ENCODE data around the gene TASP1. TPM values are rescaled to one million over a fixed set of nuclear protein-coding genes. Genes with fewer than 3 reads are reported as not detected.

Gene TASP1
- total RNA-seq, 1 experiment from 2014 or later: 13.9 TPM

GRCh38 chr20:13474467-13474866 is 164.3 kb downstream of the TASP1 start:
- no peak for TF ChIP-seq EZH2 (IDR thresholded peaks at IDR 0.05; ENCODE audit: low read length, unreplicated experiment)
- no peak for TF ChIP-seq EZH2phosphoT487 (IDR thresholded peaks at IDR 0.05; ENCODE audit: borderline replicate concordance, low read length)
- TF ChIP-seq CTCF (conservative IDR thresholded peaks at IDR 0.05; ENCODE audit: low read depth, low read length): no peak
- H3K4me1 ChIP-seq (ENCODE audit: insufficient read depth, low read length): no peaks in the 10 kb centered on the region
- H2AFZ ChIP-seq (ENCODE audit: low read length): no peak overlapping the region
- BruUV-seq (replicated peaks): no TSS peak
- H3K79me2 ChIP-seq (ENCODE audit: low read length): no peaks in the 10 kb centered on the region
- POLR2A ChIA-PET (ENCODE audit: unreplicated experiment): no interaction called here
- no peak overlapping the region for H3K4me3 ChIP-seq (ENCODE audit: low read length)
- ATAC-seq (no peak), DNase-seq (no peak)
- H3K9me3 ChIP-seq (ENCODE audit: low read length): no peaks in the 10 kb centered on the region
- H3K9me2 ChIP-seq (replicated peaks; ENCODE audit: low read length): no peaks in the 10 kb centered on the region
- no peak overlapping the region for H3K27ac ChIP-seq (ENCODE audit: low read length)
- no peak overlapping the region for H3K4me2 ChIP-seq (ENCODE audit: low read length)
- H4K20me1 ChIP-seq (ENCODE audit: low read length): no peaks in the 10 kb centered on the region
- H3K36me3 ChIP-seq (ENCODE audit: low read depth, low read length): no peaks in the 10 kb centered on the region
- intact Hi-C loops (cut with micrococcal nuclease): no loop called here
- H3F3A ChIP-seq (ENCODE audit: low read length, unreplicated experiment): no peaks in the 10 kb centered on the region
- CTCF ChIA-PET: no interaction called here
- no peaks in the 10 kb centered on the region for H3K27me3 ChIP-seq (ENCODE audit: low read length)
- no peak overlapping the region for H3K9ac ChIP-seq (ENCODE audit: low read length)

- Histone ChIP-seq H3K27me3 (ENCODE audit: low read length) (no peaks in the 10 kb centered on the region), H3K79me2 (ENCODE audit: low read length) (no peaks in the 10 kb centered on the region), H3K9me3 (ENCODE audit: low read length) (no peaks in the 10 kb centered on the region), H3K27ac (ENCODE audit: low read length) (no peak overlapping the region), H3K4me2 (ENCODE audit: low read length) (no peak overlapping the region), H3K9me2 (replicated peaks; ENCODE audit: low read length) (no peaks in the 10 kb centered on the region), H3K4me3 (ENCODE audit: low read length) (no peak overlapping the region), H3K9ac (ENCODE audit: low read length) (no peak overlapping the region), H3K4me1 (ENCODE audit: insufficient read depth, low read length) (no peaks in the 10 kb centered on the region), H4K20me1 (ENCODE audit: low read length) (no peaks in the 10 kb centered on the region), H2AFZ (ENCODE audit: low read length) (no peak overlapping the region), H3F3A (ENCODE audit: low read length, unreplicated experiment) (no peaks in the 10 kb centered on the region), H3K36me3 (ENCODE audit: low read depth, low read length) (no peaks in the 10 kb centered on the region; the same call in 1 of the 2 replicates)
- no peak for TF ChIP-seq CTCF (conservative IDR thresholded peaks at IDR 0.05; ENCODE audit: low read depth, low read length)
- TF ChIP-seq EZH2 (IDR thresholded peaks at IDR 0.05; ENCODE audit: low read length, unreplicated experiment): no peak
- TF ChIP-seq EZH2phosphoT487 (IDR thresholded peaks at IDR 0.05; ENCODE audit: borderline replicate concordance, low read length): no peak
- ATAC-seq (no peak), DNase-seq (no peak)
- POLR2A ChIA-PET (ENCODE audit: unreplicated experiment): no interaction called here
- CTCF ChIA-PET: no interaction called here
- intact Hi-C loops (cut with micrococcal nuclease): no loop called here
- no TSS peak for BruUV-seq (replicated peaks)
These were observed 169.5 kb downstream of the TASP1 start for GRCh38 chr20:13469262-13469661.

GRCh38 chr20:13468166-13468565 is 170.6 kb downstream of the TASP1 start:
- H3K4me2 ChIP-seq (ENCODE audit: low read length): no peak overlapping the region
- ATAC-seq (no peak), DNase-seq (no peak)
- no peaks in the 10 kb centered on the region; the same call in 1 of the 2 replicates for H3K36me3 ChIP-seq (ENCODE audit: low read depth, low read length)
- no peaks in the 10 kb centered on the region for H4K20me1 ChIP-seq (ENCODE audit: low read length)
- no peak overlapping the region for H3K27ac ChIP-seq (ENCODE audit: low read length)
- POLR2A ChIA-PET (ENCODE audit: unreplicated experiment): no interaction called here
- no peaks in the 10 kb centered on the region for H3K4me1 ChIP-seq (ENCODE audit: insufficient read depth, low read length)
- no TSS peak for BruUV-seq (replicated peaks)
- no peak overlapping the region for H2AFZ ChIP-seq (ENCODE audit: low read length)
- CTCF ChIA-PET: no interaction called here
- no peaks in the 10 kb centered on the region for H3F3A ChIP-seq (ENCODE audit: low read length, unreplicated experiment)
- no peaks in the 10 kb centered on the region for H3K79me2 ChIP-seq (ENCODE audit: low read length)
- H3K27me3 ChIP-seq (ENCODE audit: low read length): no peaks in the 10 kb centered on the region
- no peak overlapping the region for H3K4me3 ChIP-seq (ENCODE audit: low read length)
- no peaks in the 10 kb centered on the region for H3K9me3 ChIP-seq (ENCODE audit: low read length)
- intact Hi-C loops (cut with micrococcal nuclease): no loop called here
- no peak overlapping the region for H3K9ac ChIP-seq (ENCODE audit: low read length)
- no peaks in the 10 kb centered on the region for H3K9me2 ChIP-seq (replicated peaks; ENCODE audit: low read length)
- TF ChIP-seq EZH2phosphoT487 (IDR thresholded peaks at IDR 0.05; ENCODE audit: borderline replicate concordance, low read length) (no peak), EZH2 (IDR thresholded peaks at IDR 0.05; ENCODE audit: low read length, unreplicated experiment) (no peak), CTCF (conservative IDR thresholded peaks at IDR 0.05; ENCODE audit: low read depth, low read length) (no peak)
